Keratinocyte (primary cell): ENCODE results near the gene LRRC46.

ENCODE experiments used
- EZH2 ChIP-seq: IDR thresholded peaks from one replicate; pipeline ENCODE4 v1.6.1; 2012; ENCODE audit warnings: inconsistent platforms, mild to moderate bottlenecking, low read length, moderate library complexity
- TF ChIP-seq, protein P1 (sequence below), 3 experiments: IDR thresholded peaks in 1 of 3; conservative IDR thresholded peaks in 1 of 3; optimal IDR thresholded peaks in 1 of 3; 2 replicates in 2 of 3; 3 replicates in 1 of 3; pipeline versions ENCODE3 to v1.5.1; 2011; ENCODE audit warnings: low read length in 3 of 3, mild to moderate bottlenecking in 3 of 3, moderate library complexity in 2 of 3, control low read depth in 1 of 3, inconsistent platforms in 1 of 3; ENCODE audit not compliant: insufficient read depth in 2 of 3; ENCODE audit errors: extremely low read depth in 1 of 3

DNA sequence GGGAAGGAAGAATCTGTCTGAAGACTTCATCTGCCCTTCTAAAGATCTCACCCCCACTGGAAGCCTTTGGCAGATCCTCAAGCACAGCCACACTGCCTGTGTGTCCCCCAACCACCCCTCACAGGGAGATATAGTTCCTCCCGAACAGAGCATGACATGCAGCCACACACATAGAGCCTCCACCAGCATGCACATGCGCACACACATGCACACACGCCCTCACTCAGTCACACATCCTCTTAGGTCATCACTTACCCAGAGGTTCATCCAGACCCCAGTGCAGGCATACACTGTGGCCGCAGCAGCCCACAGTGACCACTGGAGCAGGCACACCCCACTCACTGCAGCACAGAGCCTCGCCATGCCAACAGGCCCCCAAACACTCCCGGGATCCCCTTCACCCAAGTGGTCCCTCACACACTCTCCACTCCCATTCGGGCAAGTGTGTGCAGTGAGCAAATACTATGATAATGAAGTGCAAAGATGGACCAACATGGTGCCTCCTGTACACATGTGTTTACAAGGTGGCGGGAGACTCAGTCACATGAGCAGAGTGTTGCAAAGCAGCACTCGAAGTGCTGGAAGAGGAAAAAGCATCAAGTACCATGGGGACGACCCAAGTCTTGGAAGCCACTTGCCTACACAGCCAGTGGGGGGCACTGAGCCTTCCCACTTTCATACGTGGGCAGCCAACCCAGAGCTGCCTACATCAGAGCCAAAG lies 36.5 kb downstream of the LRRC46 start:
- TF ChIP-seq, protein P1, sequence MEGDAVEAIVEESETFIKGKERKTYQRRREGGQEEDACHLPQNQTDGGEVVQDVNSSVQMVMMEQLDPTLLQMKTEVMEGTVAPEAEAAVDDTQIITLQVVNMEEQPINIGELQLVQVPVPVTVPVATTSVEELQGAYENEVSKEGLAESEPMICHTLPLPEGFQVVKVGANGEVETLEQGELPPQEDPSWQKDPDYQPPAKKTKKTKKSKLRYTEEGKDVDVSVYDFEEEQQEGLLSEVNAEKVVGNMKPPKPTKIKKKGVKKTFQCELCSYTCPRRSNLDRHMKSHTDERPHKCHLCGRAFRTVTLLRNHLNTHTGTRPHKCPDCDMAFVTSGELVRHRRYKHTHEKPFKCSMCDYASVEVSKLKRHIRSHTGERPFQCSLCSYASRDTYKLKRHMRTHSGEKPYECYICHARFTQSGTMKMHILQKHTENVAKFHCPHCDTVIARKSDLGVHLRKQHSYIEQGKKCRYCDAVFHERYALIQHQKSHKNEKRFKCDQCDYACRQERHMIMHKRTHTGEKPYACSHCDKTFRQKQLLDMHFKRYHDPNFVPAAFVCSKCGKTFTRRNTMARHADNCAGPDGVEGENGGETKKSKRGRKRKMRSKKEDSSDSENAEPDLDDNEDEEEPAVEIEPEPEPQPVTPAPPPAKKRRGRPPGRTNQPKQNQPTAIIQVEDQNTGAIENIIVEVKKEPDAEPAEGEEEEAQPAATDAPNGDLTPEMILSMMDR (optimal IDR thresholded peaks at IDR 0.05 in 1 of 3, IDR thresholded peaks at IDR 0.05 in 1 of 3, conservative IDR thresholded peaks at IDR 0.05 in 1 of 3; ENCODE audit: extremely low read depth in 1 of 3, insufficient read depth in 2 of 3, low read length in 3 of 3): no peak
- no peak for TF ChIP-seq EZH2
